IPS-15b (cell line): ENCODE data around the gene SCFD1.

Experiments used
- H3K27me3 ChIP-seq: one replicate; pipeline ENCODE4 v1.6.1; 2013; ENCODE audit warnings: low read length; ENCODE audit not compliant: control insufficient read depth, insufficient read depth
- H3K36me3 ChIP-seq: one replicate; pipeline ENCODE4 v1.6.1; 2013; ENCODE audit warnings: low read length; ENCODE audit not compliant: control insufficient read depth, insufficient read depth
- H3K4me1 ChIP-seq: one replicate; pipeline ENCODE4 v1.6.1; 2013; ENCODE audit warnings: mild to moderate bottlenecking, low read length; ENCODE audit not compliant: control insufficient read depth, insufficient read depth
- H3K4me3 ChIP-seq: one replicate; pipeline ENCODE4 v1.5.1; 2013; ENCODE audit warnings: low read depth, low read length
- H3K9ac ChIP-seq: one replicate; pipeline ENCODE4 v1.6.1; 2013; ENCODE audit warnings: low read depth, mild to moderate bottlenecking, low read length
- H3K9me3 ChIP-seq: one replicate; pipeline ENCODE4 v1.6.1; 2013; ENCODE audit warnings: mild to moderate bottlenecking, low read length; ENCODE audit not compliant: control insufficient read depth, insufficient read depth

The SCFD1 gene

GRCh38 chr14:30728471-30728870 is 106.4 kb downstream of the SCFD1 start:
- Histone ChIP-seq H3K27me3 (no peaks in the 10 kb centered on the region), H3K9me3 (no peaks in the 10 kb centered on the region), H3K4me1 (no peaks in the 10 kb centered on the region), H3K4me3 (no peak overlapping the region), H3K9ac (no peak overlapping the region), H3K36me3 (no peaks in the 10 kb centered on the region)

GRCh38 chr14:30737916-30738315 is 115.8 kb downstream of the SCFD1 start:
- Histone ChIP-seq H3K27me3 (no peaks in the 10 kb centered on the region), H3K36me3 (no peaks in the 10 kb centered on the region), H3K4me1 (no peaks in the 10 kb centered on the region), H3K4me3 (no peak overlapping the region), H3K9ac (no peak overlapping the region), H3K9me3 (no peaks in the 10 kb centered on the region)

GRCh38 chr14:30738978-30739377 is 116.9 kb downstream of the SCFD1 start:
- Histone ChIP-seq H3K4me3 (no peak overlapping the region), H3K27me3 (no peaks in the 10 kb centered on the region), H3K9me3 (no peaks in the 10 kb centered on the region), H3K9ac (no peak overlapping the region), H3K4me1 (no peaks in the 10 kb centered on the region), H3K36me3 (no peaks in the 10 kb centered on the region)

- H3K9me3 ChIP-seq: no peaks in the 10 kb centered on the region
- no peaks in the 10 kb centered on the region for H3K4me1 ChIP-seq
- H3K27me3 ChIP-seq: no peaks in the 10 kb centered on the region
- H3K9ac ChIP-seq: no peak overlapping the region
- H3K4me3 ChIP-seq: no peak overlapping the region
- H3K36me3 ChIP-seq: no peaks in the 10 kb centered on the region
These were observed 126.2 kb downstream of the SCFD1 start for GRCh38 chr14:30748343-30748742.

- H3K9me3 ChIP-seq: no peaks in the 10 kb centered on the region
- H3K4me3 ChIP-seq: no peak overlapping the region
- no peaks in the 10 kb centered on the region for H3K36me3 ChIP-seq
- H3K9ac ChIP-seq: no peak overlapping the region
- no peaks in the 10 kb centered on the region for H3K4me1 ChIP-seq
- no peaks in the 10 kb centered on the region for H3K27me3 ChIP-seq
These were observed 129.7 kb downstream of the SCFD1 start for GRCh38 chr14:30751646-30752416.

- Histone ChIP-seq H3K9ac (no peak overlapping the region), H3K36me3 (no peaks in the 10 kb centered on the region), H3K4me1 (no peaks in the 10 kb centered on the region), H3K9me3 (no peaks in the 10 kb centered on the region), H3K27me3 (no peaks in the 10 kb centered on the region), H3K4me3 (no peak overlapping the region)
These were observed 131.3 kb downstream of the SCFD1 start for GRCh38 chr14:30753452-30753851.

- H3K4me3 ChIP-seq: no peak overlapping the region
- H3K9ac ChIP-seq: no peak overlapping the region
- H3K9me3 ChIP-seq: no peaks in the 10 kb centered on the region
- no peaks in the 10 kb centered on the region for H3K36me3 ChIP-seq
- H3K27me3 ChIP-seq: no peaks in the 10 kb centered on the region
- H3K4me1 ChIP-seq: no peaks in the 10 kb centered on the region
These were observed 132.7 kb downstream of the SCFD1 start for GRCh38 chr14:30754778-30755177.

- Histone ChIP-seq H3K9ac (no peak overlapping the region), H3K4me3 (no peak overlapping the region), H3K36me3 (no peaks in the 10 kb centered on the region), H3K27me3 (no peaks in the 10 kb centered on the region), H3K9me3 (peaks cover 2% of the 10 kb centered on the region), H3K4me1 (no peaks in the 10 kb centered on the region)
These were observed 134.5 kb downstream of the SCFD1 start for GRCh38 chr14:30756594-30756993.

- H3K27me3 ChIP-seq: no peaks in the 10 kb centered on the region
- H3K4me3 ChIP-seq: no peak overlapping the region
- H3K4me1 ChIP-seq: no peaks in the 10 kb centered on the region
- no peak overlapping the region for H3K9ac ChIP-seq
- no peaks in the 10 kb centered on the region for H3K36me3 ChIP-seq
- peaks cover 2% of the 10 kb centered on the region for H3K9me3 ChIP-seq
These were observed 135.0 kb downstream of the SCFD1 start for GRCh38 chr14:30757082-30757481.

- Histone ChIP-seq H3K36me3 (no peaks in the 10 kb centered on the region), H3K4me3 (no peak overlapping the region), H3K27me3 (no peaks in the 10 kb centered on the region), H3K4me1 (no peaks in the 10 kb centered on the region), H3K9ac (no peak overlapping the region), H3K9me3 (peaks cover 9% of the 10 kb centered on the region)
These were observed 137.3 kb downstream of the SCFD1 start for GRCh38 chr14:30759172-30760125.

- no peaks in the 10 kb centered on the region for H3K27me3 ChIP-seq
- H3K36me3 ChIP-seq: no peaks in the 10 kb centered on the region
- no peak overlapping the region for H3K9ac ChIP-seq
- H3K9me3 ChIP-seq: peaks cover 9% of the 10 kb centered on the region
- no peaks in the 10 kb centered on the region for H3K4me1 ChIP-seq
- H3K4me3 ChIP-seq: no peak overlapping the region
These were observed 141.8 kb downstream of the SCFD1 start for GRCh38 chr14:30763891-30764290.

GRCh38 chr14:30767624-30768023 is 145.5 kb downstream of the SCFD1 start:
- no peak overlapping the region for H3K9ac ChIP-seq

More at GRCh38 chr14:30767624-30768023, 145.5 kb downstream of the SCFD1 start:
- Histone ChIP-seq H3K9me3 (peaks cover 7% of the 10 kb centered on the region), H3K36me3 (no peaks in the 10 kb centered on the region), H3K4me3 (no peak overlapping the region), H3K27me3 (no peaks in the 10 kb centered on the region), H3K4me1 (no peaks in the 10 kb centered on the region)
